H1 (cell line): ENCODE results near the gene MYOZ2. TPM values are rescaled to one million over a fixed set of nuclear protein-coding genes. Genes with fewer than 3 reads are reported as not detected.

Experiments
- CHD2 ChIP-seq: IDR thresholded peaks from 2 replicates; pipeline ENCODE4 v1.6.1; 2012; ENCODE audit warnings: low read length, improper control_type of control experiment
- MAFK ChIP-seq: IDR thresholded peaks from 2 replicates; pipeline ENCODE4 v1.6.1; 2012; ENCODE audit warnings: low read depth, mild to moderate bottlenecking, improper control_type of control experiment, low read length
- NANOG ChIP-seq: IDR thresholded peaks from 2 replicates; pipeline ENCODE4 v1.6.1; 2011; ENCODE audit warnings: low read length, low read depth, mild to moderate bottlenecking, inconsistent platforms; ENCODE audit not compliant: insufficient read depth, poor library complexity, severe bottlenecking
- TEAD4 ChIP-seq: IDR thresholded peaks from 2 replicates; pipeline ENCODE4 v1.6.1; 2012; ENCODE audit warnings: low read depth, low read length, inconsistent platforms, mixed read lengths
- USF2 ChIP-seq: IDR thresholded peaks from 2 replicates; pipeline ENCODE4 v1.6.1; 2011; ENCODE audit warnings: low read length, improper control_type of control experiment
- polyA plus RNA-seq, 7 experiments: library from polyadenylated mRNA; depleted of rRNA in 3 of 7; stranded (reverse) in 5 of 7; unstranded in 2 of 7; fragments of >200 nt in 5 of 7; fragments of 200-250 nt in 2 of 7; gene quantifications; 1 replicate in 5 of 7; 2 replicates in 1 of 7; 4 replicates in 1 of 7; pipeline versions ENCODE4 v1.2.1 to v1.2.3, GENCODE V29; 2011 to 2013; ENCODE audit warnings: missing spikeins in 2 of 7, mixed read lengths in 2 of 7
- total RNA-seq: library from RNA; stranded (reverse); fragmentation: NEBNext Ultra II Directional; extraction: Animal tissue kit (Norgen Biotek cat#: 25700); gene quantifications from 2 replicates; pipeline ENCODE4 v1.2.1, GENCODE V29; 2021

The MYOZ2 gene
- total and polyA plus RNA-seq, 2 of the 8 experiments (the other 6 are each of a cell fraction or from before 2014, with no cell fraction given) = not detected

DNA sequence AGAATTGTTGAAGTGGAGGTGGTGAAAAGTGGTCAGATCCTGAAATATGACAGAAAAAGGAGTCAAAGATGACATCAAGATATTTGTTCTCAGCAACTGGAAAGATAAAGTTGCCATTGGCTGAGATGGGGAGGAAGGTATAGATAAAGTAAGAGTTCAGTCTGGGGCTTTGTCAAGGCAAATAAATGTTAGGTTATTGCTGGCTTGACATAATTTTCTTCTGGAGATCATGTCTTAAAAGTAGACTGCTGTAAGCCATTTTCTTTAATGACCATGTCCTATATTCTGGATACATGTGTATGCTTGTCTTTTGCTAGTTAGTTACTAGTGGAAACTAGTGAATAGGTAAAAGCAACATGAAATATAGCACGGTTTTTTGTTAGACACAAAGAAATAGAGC lies 82.5 kb downstream of the MYOZ2 start (continued):
- TF ChIP-seq MAFK (no peak), NANOG (no peak), TEAD4 (no peak), CHD2 (no peak), USF2 (no peak)
- TF ChIP-seq, all 59 proteins: peak for 0
